Activated naive CD4-positive, alpha-beta T cell treated with anti-CD3 and anti-CD28 coated beads, Interleukin-2, amount 50 U/mL, for 16 hours (primary cell): ENCODE measurements around the gene TRMT2A.

Experiments
- DNase-seq: peaks from one replicate; pipeline ENCODE4 v3.0.0-alpha.2; 2020

The TRMT2A gene

GRCh38 chr22:20133930-20134549 is 17.0 kb upstream of the TRMT2A start:
- DNase-seq: no peak

- no peak for DNase-seq
Observed at GRCh38 chr22:20132686-20133246, 15.7 kb upstream of the TRMT2A start.

- peak; percentile 27 for DNase-seq
Observed at GRCh38 chr22:20131859-20132685, 15.0 kb upstream of the TRMT2A start.

GRCh38 chr22:20131597-20131858 is 14.5 kb upstream of the TRMT2A start, which contains the start of gene ZDHHC8:
Gene ZDHHC8, plus strand, starts transcription at chr22:20131804. Its CDS starts 144 bp downstream, at chr22:20131948.
- peak; percentile 59 for DNase-seq

GRCh38 chr22:20130731-20131596 is 13.9 kb upstream of the TRMT2A start:
- DNase-seq: peak; percentile 86

GRCh38 chr22:20130319-20130718 is 13.3 kb upstream of the TRMT2A start:
- no peak for DNase-seq

- DNase-seq: no peak
Observed at GRCh38 chr22:20129747-20130014, 12.7 kb upstream of the TRMT2A start.

- peak; percentile 55 for DNase-seq
Observed at GRCh38 chr22:20128902-20129746, 12.1 kb upstream of the TRMT2A start.

GRCh38 chr22:20128619-20128901 is 11.5 kb upstream of the TRMT2A start:
- no peak for DNase-seq

GRCh38 chr22:20127869-20128618 is 11.0 kb upstream of the TRMT2A start:
- no peak for DNase-seq

- no peak for DNase-seq
Observed at GRCh38 chr22:20127318-20127868, 10.4 kb upstream of the TRMT2A start.

- DNase-seq: no peak
Observed at GRCh38 chr22:20126284-20127029, 9.4 kb upstream of the TRMT2A start.

- DNase-seq: no peak
Observed at GRCh38 chr22:20125201-20126174, 8.5 kb upstream of the TRMT2A start.

- no peak for DNase-seq
Observed at GRCh38 chr22:20124083-20124787, 7.2 kb upstream of the TRMT2A start.

- DNase-seq: no peak
Observed at GRCh38 chr22:20123366-20124082, 6.5 kb upstream of the TRMT2A start.

- no peak for DNase-seq
Observed at GRCh38 chr22:20121856-20122415, 4.9 kb upstream of the TRMT2A start.

GRCh38 chr22:20118300-20119020 is 1.4 kb upstream of the TRMT2A start:
- no peak for DNase-seq
